ENCODE results near the gene PCNX1.

PCNX1 gene

GRCh38 chr14:70906793-70907175 is 475 bp upstream of the PCNX1 start:
- no peak for TF ChIP-seq CTCF (IDR thresholded peaks at IDR 0.05; ENCODE audit: low read depth, low read length, missing control alignments)
- DNase-seq (ENCODE audit: extremely low read depth, low read depth) = no peak
- H3K4me3 ChIP-seq (replicated peaks; ENCODE audit: low read depth, low read length) = peak overlapping the region; percentile 65

GRCh38 chr14:70907996-70908934 is 1.0 kb downstream of the PCNX1 start:
- DNase-seq (ENCODE audit: extremely low read depth, low read depth) = no peak
- no peak for TF ChIP-seq CTCF (IDR thresholded peaks at IDR 0.05; ENCODE audit: low read depth, low read length, missing control alignments)

GRCh38 chr14:70908935-70909641 is 1.8 kb downstream of the PCNX1 start:
- DNase-seq (ENCODE audit: extremely low read depth, low read depth) = no peak
- TF ChIP-seq CTCF (IDR thresholded peaks at IDR 0.05; ENCODE audit: low read depth, low read length, missing control alignments) = no peak
- peak overlapping the region; percentile 65 for H3K4me3 ChIP-seq (replicated peaks; ENCODE audit: low read depth, low read length)

More at GRCh38 chr14:70907996-70908934, 1.0 kb downstream of the PCNX1 start:
- peak overlapping the region; percentile 65 for H3K4me3 ChIP-seq (replicated peaks; ENCODE audit: low read depth, low read length)

GRCh38 chr14:70909733-70910614 is 2.7 kb downstream of the PCNX1 start:
- TF ChIP-seq CTCF (IDR thresholded peaks at IDR 0.05; ENCODE audit: low read depth, low read length, missing control alignments) = no peak
- DNase-seq (ENCODE audit: extremely low read depth, low read depth) = no peak
- peak overlapping the region; percentile 65; the same call in 1 of the 2 replicates for H3K4me3 ChIP-seq (replicated peaks; ENCODE audit: low read depth, low read length)

- no peak overlapping the region for H3K4me3 ChIP-seq (replicated peaks; ENCODE audit: low read depth, low read length)
- no peak for TF ChIP-seq CTCF (IDR thresholded peaks at IDR 0.05; ENCODE audit: low read depth, low read length, missing control alignments)
- DNase-seq (ENCODE audit: extremely low read depth, low read depth) = no peak
These were observed 8.2 kb downstream of the PCNX1 start for GRCh38 chr14:70915415-70915814.

GRCh38 chr14:70916300-70916699 is 9.0 kb downstream of the PCNX1 start:
- H3K4me3 ChIP-seq (replicated peaks; ENCODE audit: low read depth, low read length) = no peak overlapping the region
- no peak for DNase-seq (ENCODE audit: extremely low read depth, low read depth)
- no peak for TF ChIP-seq CTCF (IDR thresholded peaks at IDR 0.05; ENCODE audit: low read depth, low read length, missing control alignments)

Data from HFF-Myc (cell line).